ENCODE data around the gene TRPM2. TPM values are rescaled to one million over a fixed set of nuclear protein-coding genes. Genes with fewer than 3 reads are reported as not detected.

Gene TRPM2
- total RNA-seq, 2 experiments from 2014 or later, result 1.9 to 2.9 TPM

GRCh38 chr21:44437371-44437695 lies 83.9 kb downstream of the TRPM2 start:
- no peaks in the 10 kb centered on the region for H3K4me1 Mint-ChIP-seq (ENCODE audit: low read depth)
- Histone ChIP-seq H3K4me3 (ENCODE audit: low read length) (no peak overlapping the region), H3K9me3 (ENCODE audit: control insufficient read depth in 1 of 2, insufficient read depth in 1 of 2, low read length in 2 of 2) (no peaks in the 10 kb centered on the region), H3K36me3 (ENCODE audit: insufficient read depth, low read length) (no peaks in the 10 kb centered on the region), H3K27me3 (ENCODE audit: control insufficient read depth in 1 of 2, insufficient read depth in 2 of 2, low read length in 2 of 2) (no peaks in the 10 kb centered on the region), H3K27ac (ENCODE audit: low read depth in 1 of 2, low read length in 2 of 2) (no peak overlapping the region), H3K4me1 (ENCODE audit: insufficient read depth, low read length) (no peaks in the 10 kb centered on the region)
- H3K9me3 Mint-ChIP-seq, result no peaks in the 10 kb centered on the region
- POLR2A ChIA-PET, result no interaction called here
- ATAC-seq (ENCODE audit: poor library complexity) (no peak), DNase-seq (no peak)
- H3K36me3 Mint-ChIP-seq (ENCODE audit: low read depth), result no peaks in the 10 kb centered on the region
- H3K27ac Mint-ChIP-seq, result no peak overlapping the region
- H3K4me3 Mint-ChIP-seq, result no peak overlapping the region
- TF ChIP-seq CTCF (IDR thresholded peaks at IDR 0.05), result no peak
- CTCF ChIA-PET, result no interaction called here
- no peaks in the 10 kb centered on the region for H3K27me3 Mint-ChIP-seq
- intact Hi-C loops (cut with DNase I, micrococcal nuclease), result no loop called here

- H3K4me1 ChIP-seq (ENCODE audit: insufficient read depth, low read length), result no peaks in the 10 kb centered on the region
- Mint-ChIP-seq H3K36me3 (ENCODE audit: low read depth) (no peaks in the 10 kb centered on the region), H3K4me1 (ENCODE audit: low read depth) (no peaks in the 10 kb centered on the region), H3K27me3 (no peaks in the 10 kb centered on the region), H3K27ac (no peak overlapping the region), H3K4me3 (no peak overlapping the region), H3K9me3 (no peaks in the 10 kb centered on the region)
- DNase-seq (no peak), ATAC-seq (ENCODE audit: poor library complexity) (no peak)
- H3K27ac ChIP-seq (ENCODE audit: low read depth in 1 of 2, low read length in 2 of 2), result no peak overlapping the region
- TF ChIP-seq CTCF (IDR thresholded peaks at IDR 0.05), result no peak
- H3K4me3 ChIP-seq (ENCODE audit: low read length), result no peak overlapping the region
- H3K9me3 ChIP-seq (ENCODE audit: control insufficient read depth in 1 of 2, insufficient read depth in 1 of 2, low read length in 2 of 2), result no peaks in the 10 kb centered on the region
- ChIA-PET CTCF (no interaction called here), POLR2A (no interaction called here)
- intact Hi-C loops (cut with DNase I, micrococcal nuclease), result no loop called here
- H3K27me3 ChIP-seq (ENCODE audit: control insufficient read depth in 1 of 2, insufficient read depth in 2 of 2, low read length in 2 of 2), result no peaks in the 10 kb centered on the region
- H3K36me3 ChIP-seq (ENCODE audit: insufficient read depth, low read length), result no peaks in the 10 kb centered on the region
Observed at GRCh38 chr21:44437696-44438431, 84.4 kb downstream of the TRPM2 start.

- H3K4me1 ChIP-seq (ENCODE audit: insufficient read depth, low read length), result no peaks in the 10 kb centered on the region
- Mint-ChIP-seq H3K36me3 (ENCODE audit: low read depth) (no peaks in the 10 kb centered on the region), H3K27ac (no peak overlapping the region), H3K27me3 (no peaks in the 10 kb centered on the region), H3K9me3 (no peaks in the 10 kb centered on the region), H3K4me1 (ENCODE audit: low read depth) (no peaks in the 10 kb centered on the region), H3K4me3 (no peak overlapping the region)
- peaks cover 0 to 2% of the 10 kb centered on the region in 2 experiments for H3K9me3 ChIP-seq (ENCODE audit: control insufficient read depth in 1 of 2, insufficient read depth in 1 of 2, low read length in 2 of 2)
- ChIA-PET CTCF (no interaction called here), POLR2A (no interaction called here)
- intact Hi-C loops (cut with DNase I, micrococcal nuclease), result no loop called here
- H3K27ac ChIP-seq (ENCODE audit: low read depth in 1 of 2, low read length in 2 of 2), result no peak overlapping the region
- H3K4me3 ChIP-seq (ENCODE audit: low read length), result no peak overlapping the region
- no peak for TF ChIP-seq CTCF (IDR thresholded peaks at IDR 0.05)
- no peak for ATAC-seq (ENCODE audit: poor library complexity)
- no peak for DNase-seq
- no peaks in the 10 kb centered on the region for H3K27me3 ChIP-seq (ENCODE audit: control insufficient read depth in 1 of 2, insufficient read depth in 2 of 2, low read length in 2 of 2)
- no peaks in the 10 kb centered on the region for H3K36me3 ChIP-seq (ENCODE audit: insufficient read depth, low read length)
Observed at GRCh38 chr21:44438531-44439210, 85.2 kb downstream of the TRPM2 start.
